HEK293 (cell line): Measurements from ENCODE around the gene ATAT1.
A peak's percentile ranks its signal among the peaks of the same experiment; 100 is the strongest.

ENCODE experiments used
- HOXD13 ChIP-seq: sonication (generic); formaldehyde crosslinking; IDR thresholded peaks from 2 replicates; pipeline ENCODE4 v1.8.0; 2022; ENCODE audit warnings: missing genetic modification reagents, borderline replicate concordance
- IKZF3 ChIP-seq: fragments of 450-650 bp; IDR thresholded peaks from 2 replicates; pipeline ENCODE4 v1.5.0; 2018; ENCODE audit warnings: missing biosample characterization, mild to moderate bottlenecking, missing genetic modification characterization, moderate library complexity
- KLF16 ChIP-seq: fragments of 450-650 bp; formaldehyde crosslinking; IDR thresholded peaks from 2 replicates; pipeline ENCODE4 v1.5.1; 2017; ENCODE audit warnings: missing biosample characterization, missing genetic modification characterization
- OSR2 ChIP-seq: fragments of 450-650 bp; formaldehyde crosslinking; IDR thresholded peaks from 2 replicates; pipeline ENCODE4 v1.5.1; 2016; ENCODE audit warnings: missing biosample characterization, missing genetic modification characterization
- REPIN1 ChIP-seq: fragments of 450-650 bp; formaldehyde crosslinking; IDR thresholded peaks from 2 replicates; pipeline ENCODE4 v1.5.1; 2017; ENCODE audit warnings: missing biosample characterization, missing genetic modification characterization, low read depth
- SALL2 ChIP-seq: fragments of 450-650 bp; formaldehyde crosslinking; IDR thresholded peaks from 2 replicates; pipeline ENCODE4 v1.5.0; 2017; ENCODE audit warnings: missing biosample characterization, mild to moderate bottlenecking, missing genetic modification characterization, borderline replicate concordance
- SCRT1 ChIP-seq: fragments of 450-650 bp; formaldehyde crosslinking; IDR thresholded peaks from 2 replicates; pipeline ENCODE4 v1.5.1; 2016; ENCODE audit warnings: missing biosample characterization, missing genetic modification characterization, borderline replicate concordance
- ZIC2 ChIP-seq: fragments of 450-650 bp; formaldehyde crosslinking; IDR thresholded peaks from 2 replicates; pipeline ENCODE4 v1.5.1; 2016; ENCODE audit warnings: missing biosample characterization, missing genetic modification characterization
- ZNF112 ChIP-seq: fragments of 450-650 bp; formaldehyde crosslinking; IDR thresholded peaks from 2 replicates; pipeline ENCODE4 v1.5.0; 2017; ENCODE audit warnings: missing biosample characterization, missing genetic modification characterization
- ZNF114 ChIP-seq: fragments of 450-650 bp; formaldehyde crosslinking; IDR thresholded peaks from 2 replicates; pipeline ENCODE4 v1.5.0; 2017; ENCODE audit warnings: missing biosample characterization, missing genetic modification characterization
- ZNF155 ChIP-seq: fragments of 450-650 bp; formaldehyde crosslinking; IDR thresholded peaks from 2 replicates; pipeline ENCODE4 v1.5.1; 2016; ENCODE audit warnings: missing biosample characterization, missing genetic modification characterization
- ZNF174 ChIP-seq: fragments of 450-650 bp; formaldehyde crosslinking; IDR thresholded peaks from 2 replicates; pipeline ENCODE4 v1.5.0; 2017; ENCODE audit warnings: missing biosample characterization, mild to moderate bottlenecking, missing genetic modification characterization
- ZNF2 ChIP-seq: fragments of 450-650 bp; formaldehyde crosslinking; IDR thresholded peaks from 2 replicates; pipeline ENCODE4 v1.5.1; 2016; ENCODE audit warnings: missing biosample characterization, missing genetic modification characterization
- ZNF239 ChIP-seq: fragments of 450-650 bp; formaldehyde crosslinking; IDR thresholded peaks from 2 replicates; pipeline ENCODE4 v1.5.1; 2016; ENCODE audit warnings: missing biosample characterization, missing genetic modification characterization
- ZNF37A ChIP-seq: fragments of 450-650 bp; IDR thresholded peaks from 2 replicates; pipeline ENCODE4 v1.5.1; 2018; ENCODE audit warnings: missing biosample characterization, missing genetic modification characterization
- ZNF391 ChIP-seq: fragments of 450-650 bp; formaldehyde crosslinking; IDR thresholded peaks from 2 replicates; pipeline ENCODE4 v1.5.1; 2016; ENCODE audit warnings: low read depth, missing biosample characterization, missing genetic modification characterization, borderline replicate concordance
- ZNF514 ChIP-seq: fragments of 450-650 bp; formaldehyde crosslinking; IDR thresholded peaks from 2 replicates; pipeline ENCODE4 v1.5.1; 2016; ENCODE audit warnings: missing biosample characterization, missing genetic modification characterization
- ZNF707 ChIP-seq: fragments of 450-650 bp; formaldehyde crosslinking; IDR thresholded peaks from 2 replicates; pipeline ENCODE4 v1.5.1; 2016; ENCODE audit warnings: missing biosample characterization, missing genetic modification characterization
- ZNF791 ChIP-seq: fragments of 450-650 bp; formaldehyde crosslinking; IDR thresholded peaks from 2 replicates; pipeline ENCODE4 v1.5.1; 2016; ENCODE audit warnings: missing biosample characterization, missing genetic modification characterization
- TF ChIP-seq, protein P1 (sequence below): fragments of 450-650 bp; formaldehyde crosslinking; IDR thresholded peaks from 2 replicates; pipeline ENCODE4 v1.5.1; 2016; ENCODE audit warnings: missing biosample characterization, missing genetic modification characterization
- TF ChIP-seq, protein P2 (sequence below): fragments of 450-650 bp; formaldehyde crosslinking; IDR thresholded peaks from 2 replicates; pipeline ENCODE4 v1.5.1; 2017; ENCODE audit warnings: missing biosample characterization, missing genetic modification characterization
- TF ChIP-seq, protein P3 (sequence below): IDR thresholded peaks from 2 replicates; pipeline ENCODE4 v1.6.1; 2011; ENCODE audit warnings: mild to moderate bottlenecking, low read depth, low read length, borderline replicate concordance
- TF ChIP-seq, protein P4 (sequence below): fragments of 450-650 bp; formaldehyde crosslinking; IDR thresholded peaks from 2 replicates; pipeline ENCODE4 v1.5.1; 2016; ENCODE audit warnings: missing biosample characterization, missing genetic modification characterization, low read depth
- TF ChIP-seq, protein P5 (sequence below): fragments of 450-650 bp; formaldehyde crosslinking; IDR thresholded peaks from 2 replicates; pipeline ENCODE4 v1.5.1; 2016; ENCODE audit warnings: missing biosample characterization, missing genetic modification characterization, borderline replicate concordance

ATAT1 gene

DNA sequence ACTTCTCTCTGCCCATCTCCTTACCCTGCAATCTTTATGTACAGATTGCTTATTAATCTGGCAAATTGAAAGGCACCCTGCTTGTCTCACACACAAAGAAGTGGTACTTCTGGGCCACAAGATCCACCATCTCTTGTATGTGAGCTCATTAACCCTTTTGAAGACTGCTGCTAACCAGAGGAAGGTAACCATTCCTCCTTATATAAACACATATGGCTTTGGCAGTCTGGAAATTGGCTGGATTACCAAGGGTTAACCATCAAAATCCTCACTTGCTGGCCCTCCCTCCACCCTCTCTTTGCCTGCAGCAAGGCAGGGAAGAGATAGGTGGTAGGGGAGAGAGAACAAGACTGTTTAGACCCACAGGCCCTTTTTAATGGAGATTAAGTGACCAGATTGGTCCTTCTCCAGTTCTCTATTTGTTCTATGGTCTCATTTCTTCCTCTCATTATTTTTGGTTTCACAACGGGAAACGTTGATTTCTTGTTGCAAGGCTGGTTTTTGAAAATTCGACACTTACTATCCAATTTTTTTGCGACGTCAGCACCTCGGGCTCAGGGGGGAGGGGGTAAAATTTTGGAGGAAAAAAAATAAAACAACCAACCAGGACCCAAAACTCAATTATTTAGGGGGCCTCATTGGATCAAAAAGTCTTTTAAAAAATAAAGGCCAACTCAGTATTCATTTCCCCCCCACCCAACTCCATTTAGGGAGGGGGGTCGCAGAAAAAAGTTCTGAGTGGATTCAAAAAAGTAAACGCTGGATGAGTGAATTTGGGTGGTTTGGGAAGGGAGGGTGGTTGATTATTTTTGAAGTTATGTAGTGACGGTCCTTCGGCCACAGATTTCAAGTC lies 10.5 kb upstream of the ATAT1 start (continued):
- TF ChIP-seq OSR2 (tag by site-specific recombination) (no peak), ZNF391 (tag by site-specific recombination) (0 out of 2 replicates have a peak, but pooled peaks have one; percentile 23), ZNF174 (tag by site-specific recombination) (no peak), ZNF239 (no peak), SCRT1 (tag by site-specific recombination) (no peak), REPIN1 (no peak), SALL2 (no peak), ZNF155 (tag by site-specific recombination) (no peak), HOXD13 (CRISPR knock-in tag) (no peak), ZNF707 (tag by site-specific recombination) (no peak), ZNF37A (tag by site-specific recombination) (no peak), ZNF2 (tag by site-specific recombination) (no peak; the same call in 1 of the 2 replicates), ZNF791 (tag by site-specific recombination) (no peak), ZNF112 (no peak), ZNF114 (tag by site-specific recombination) (no peak), ZNF514 (tag by site-specific recombination) (no peak), ZIC2 (no peak), IKZF3 (tag by site-specific recombination) (peak; percentile 75), KLF16 (tag by site-specific recombination) (no peak)
- TF ChIP-seq, protein P1, sequence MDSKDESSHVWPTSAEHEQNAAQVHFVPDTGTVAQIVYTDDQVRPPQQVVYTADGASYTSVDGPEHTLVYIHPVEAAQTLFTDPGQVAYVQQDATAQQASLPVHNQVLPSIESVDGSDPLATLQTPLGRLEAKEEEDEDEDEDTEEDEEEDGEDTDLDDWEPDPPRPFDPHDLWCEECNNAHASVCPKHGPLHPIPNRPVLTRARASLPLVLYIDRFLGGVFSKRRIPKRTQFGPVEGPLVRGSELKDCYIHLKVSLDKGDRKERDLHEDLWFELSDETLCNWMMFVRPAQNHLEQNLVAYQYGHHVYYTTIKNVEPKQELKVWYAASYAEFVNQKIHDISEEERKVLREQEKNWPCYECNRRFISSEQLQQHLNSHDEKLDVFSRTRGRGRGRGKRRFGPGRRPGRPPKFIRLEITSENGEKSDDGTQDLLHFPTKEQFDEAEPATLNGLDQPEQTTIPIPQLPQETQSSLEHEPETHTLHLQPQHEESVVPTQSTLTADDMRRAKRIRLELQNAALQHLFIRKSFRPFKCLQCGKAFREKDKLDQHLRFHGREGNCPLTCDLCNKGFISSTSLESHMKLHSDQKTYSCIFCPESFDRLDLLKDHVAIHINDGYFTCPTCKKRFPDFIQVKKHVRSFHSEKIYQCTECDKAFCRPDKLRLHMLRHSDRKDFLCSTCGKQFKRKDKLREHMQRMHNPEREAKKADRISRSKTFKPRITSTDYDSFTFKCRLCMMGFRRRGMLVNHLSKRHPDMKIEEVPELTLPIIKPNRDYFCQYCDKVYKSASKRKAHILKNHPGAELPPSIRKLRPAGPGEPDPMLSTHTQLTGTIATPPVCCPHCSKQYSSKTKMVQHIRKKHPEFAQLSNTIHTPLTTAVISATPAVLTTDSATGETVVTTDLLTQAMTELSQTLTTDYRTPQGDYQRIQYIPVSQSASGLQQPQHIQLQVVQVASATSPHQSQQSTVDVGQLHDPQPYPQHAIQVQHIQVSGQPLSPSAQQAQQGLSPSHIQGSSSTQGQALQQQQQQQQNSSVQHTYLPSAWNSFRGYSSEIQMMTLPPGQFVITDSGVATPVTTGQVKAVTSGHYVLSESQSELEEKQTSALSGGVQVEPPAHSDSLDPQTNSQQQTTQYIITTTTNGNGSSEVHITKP (tag by site-specific recombination): no peak
- TF ChIP-seq, protein P2, sequence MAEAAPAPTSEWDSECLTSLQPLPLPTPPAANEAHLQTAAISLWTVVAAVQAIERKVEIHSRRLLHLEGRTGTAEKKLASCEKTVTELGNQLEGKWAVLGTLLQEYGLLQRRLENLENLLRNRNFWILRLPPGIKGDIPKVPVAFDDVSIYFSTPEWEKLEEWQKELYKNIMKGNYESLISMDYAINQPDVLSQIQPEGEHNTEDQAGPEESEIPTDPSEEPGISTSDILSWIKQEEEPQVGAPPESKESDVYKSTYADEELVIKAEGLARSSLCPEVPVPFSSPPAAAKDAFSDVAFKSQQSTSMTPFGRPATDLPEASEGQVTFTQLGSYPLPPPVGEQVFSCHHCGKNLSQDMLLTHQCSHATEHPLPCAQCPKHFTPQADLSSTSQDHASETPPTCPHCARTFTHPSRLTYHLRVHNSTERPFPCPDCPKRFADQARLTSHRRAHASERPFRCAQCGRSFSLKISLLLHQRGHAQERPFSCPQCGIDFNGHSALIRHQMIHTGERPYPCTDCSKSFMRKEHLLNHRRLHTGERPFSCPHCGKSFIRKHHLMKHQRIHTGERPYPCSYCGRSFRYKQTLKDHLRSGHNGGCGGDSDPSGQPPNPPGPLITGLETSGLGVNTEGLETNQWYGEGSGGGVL (tag by site-specific recombination): no peak
- TF ChIP-seq, protein P3, sequence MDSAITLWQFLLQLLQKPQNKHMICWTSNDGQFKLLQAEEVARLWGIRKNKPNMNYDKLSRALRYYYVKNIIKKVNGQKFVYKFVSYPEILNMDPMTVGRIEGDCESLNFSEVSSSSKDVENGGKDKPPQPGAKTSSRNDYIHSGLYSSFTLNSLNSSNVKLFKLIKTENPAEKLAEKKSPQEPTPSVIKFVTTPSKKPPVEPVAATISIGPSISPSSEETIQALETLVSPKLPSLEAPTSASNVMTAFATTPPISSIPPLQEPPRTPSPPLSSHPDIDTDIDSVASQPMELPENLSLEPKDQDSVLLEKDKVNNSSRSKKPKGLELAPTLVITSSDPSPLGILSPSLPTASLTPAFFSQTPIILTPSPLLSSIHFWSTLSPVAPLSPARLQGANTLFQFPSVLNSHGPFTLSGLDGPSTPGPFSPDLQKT: no peak
- TF ChIP-seq, protein P4, sequence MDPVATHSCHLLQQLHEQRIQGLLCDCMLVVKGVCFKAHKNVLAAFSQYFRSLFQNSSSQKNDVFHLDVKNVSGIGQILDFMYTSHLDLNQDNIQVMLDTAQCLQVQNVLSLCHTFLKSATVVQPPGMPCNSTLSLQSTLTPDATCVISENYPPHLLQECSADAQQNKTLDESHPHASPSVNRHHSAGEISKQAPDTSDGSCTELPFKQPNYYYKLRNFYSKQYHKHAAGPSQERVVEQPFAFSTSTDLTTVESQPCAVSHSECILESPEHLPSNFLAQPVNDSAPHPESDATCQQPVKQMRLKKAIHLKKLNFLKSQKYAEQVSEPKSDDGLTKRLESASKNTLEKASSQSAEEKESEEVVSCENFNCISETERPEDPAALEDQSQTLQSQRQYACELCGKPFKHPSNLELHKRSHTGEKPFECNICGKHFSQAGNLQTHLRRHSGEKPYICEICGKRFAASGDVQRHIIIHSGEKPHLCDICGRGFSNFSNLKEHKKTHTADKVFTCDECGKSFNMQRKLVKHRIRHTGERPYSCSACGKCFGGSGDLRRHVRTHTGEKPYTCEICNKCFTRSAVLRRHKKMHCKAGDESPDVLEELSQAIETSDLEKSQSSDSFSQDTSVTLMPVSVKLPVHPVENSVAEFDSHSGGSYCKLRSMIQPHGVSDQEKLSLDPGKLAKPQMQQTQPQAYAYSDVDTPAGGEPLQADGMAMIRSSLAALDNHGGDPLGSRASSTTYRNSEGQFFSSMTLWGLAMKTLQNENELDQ (tag by site-specific recombination): no peak
- TF ChIP-seq, protein P5, sequence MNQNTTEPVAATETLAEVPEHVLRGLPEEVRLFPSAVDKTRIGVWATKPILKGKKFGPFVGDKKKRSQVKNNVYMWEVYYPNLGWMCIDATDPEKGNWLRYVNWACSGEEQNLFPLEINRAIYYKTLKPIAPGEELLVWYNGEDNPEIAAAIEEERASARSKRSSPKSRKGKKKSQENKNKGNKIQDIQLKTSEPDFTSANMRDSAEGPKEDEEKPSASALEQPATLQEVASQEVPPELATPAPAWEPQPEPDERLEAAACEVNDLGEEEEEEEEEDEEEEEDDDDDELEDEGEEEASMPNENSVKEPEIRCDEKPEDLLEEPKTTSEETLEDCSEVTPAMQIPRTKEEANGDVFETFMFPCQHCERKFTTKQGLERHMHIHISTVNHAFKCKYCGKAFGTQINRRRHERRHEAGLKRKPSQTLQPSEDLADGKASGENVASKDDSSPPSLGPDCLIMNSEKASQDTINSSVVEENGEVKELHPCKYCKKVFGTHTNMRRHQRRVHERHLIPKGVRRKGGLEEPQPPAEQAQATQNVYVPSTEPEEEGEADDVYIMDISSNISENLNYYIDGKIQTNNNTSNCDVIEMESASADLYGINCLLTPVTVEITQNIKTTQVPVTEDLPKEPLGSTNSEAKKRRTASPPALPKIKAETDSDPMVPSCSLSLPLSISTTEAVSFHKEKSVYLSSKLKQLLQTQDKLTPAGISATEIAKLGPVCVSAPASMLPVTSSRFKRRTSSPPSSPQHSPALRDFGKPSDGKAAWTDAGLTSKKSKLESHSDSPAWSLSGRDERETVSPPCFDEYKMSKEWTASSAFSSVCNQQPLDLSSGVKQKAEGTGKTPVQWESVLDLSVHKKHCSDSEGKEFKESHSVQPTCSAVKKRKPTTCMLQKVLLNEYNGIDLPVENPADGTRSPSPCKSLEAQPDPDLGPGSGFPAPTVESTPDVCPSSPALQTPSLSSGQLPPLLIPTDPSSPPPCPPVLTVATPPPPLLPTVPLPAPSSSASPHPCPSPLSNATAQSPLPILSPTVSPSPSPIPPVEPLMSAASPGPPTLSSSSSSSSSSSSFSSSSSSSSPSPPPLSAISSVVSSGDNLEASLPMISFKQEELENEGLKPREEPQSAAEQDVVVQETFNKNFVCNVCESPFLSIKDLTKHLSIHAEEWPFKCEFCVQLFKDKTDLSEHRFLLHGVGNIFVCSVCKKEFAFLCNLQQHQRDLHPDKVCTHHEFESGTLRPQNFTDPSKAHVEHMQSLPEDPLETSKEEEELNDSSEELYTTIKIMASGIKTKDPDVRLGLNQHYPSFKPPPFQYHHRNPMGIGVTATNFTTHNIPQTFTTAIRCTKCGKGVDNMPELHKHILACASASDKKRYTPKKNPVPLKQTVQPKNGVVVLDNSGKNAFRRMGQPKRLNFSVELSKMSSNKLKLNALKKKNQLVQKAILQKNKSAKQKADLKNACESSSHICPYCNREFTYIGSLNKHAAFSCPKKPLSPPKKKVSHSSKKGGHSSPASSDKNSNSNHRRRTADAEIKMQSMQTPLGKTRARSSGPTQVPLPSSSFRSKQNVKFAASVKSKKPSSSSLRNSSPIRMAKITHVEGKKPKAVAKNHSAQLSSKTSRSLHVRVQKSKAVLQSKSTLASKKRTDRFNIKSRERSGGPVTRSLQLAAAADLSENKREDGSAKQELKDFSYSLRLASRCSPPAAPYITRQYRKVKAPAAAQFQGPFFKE (tag by site-specific recombination): no peak
